Measurements from ENCODE around the gene UAP1. TPM values are rescaled to one million over a fixed set of nuclear protein-coding genes. Genes with fewer than 3 reads are reported as not detected.
A peak's percentile ranks its signal among the peaks of the same experiment; 100 is the strongest.

Gene UAP1
- polyA plus RNA-seq, 1 donor from 2014 or later: 40.1 TPM

DNA sequence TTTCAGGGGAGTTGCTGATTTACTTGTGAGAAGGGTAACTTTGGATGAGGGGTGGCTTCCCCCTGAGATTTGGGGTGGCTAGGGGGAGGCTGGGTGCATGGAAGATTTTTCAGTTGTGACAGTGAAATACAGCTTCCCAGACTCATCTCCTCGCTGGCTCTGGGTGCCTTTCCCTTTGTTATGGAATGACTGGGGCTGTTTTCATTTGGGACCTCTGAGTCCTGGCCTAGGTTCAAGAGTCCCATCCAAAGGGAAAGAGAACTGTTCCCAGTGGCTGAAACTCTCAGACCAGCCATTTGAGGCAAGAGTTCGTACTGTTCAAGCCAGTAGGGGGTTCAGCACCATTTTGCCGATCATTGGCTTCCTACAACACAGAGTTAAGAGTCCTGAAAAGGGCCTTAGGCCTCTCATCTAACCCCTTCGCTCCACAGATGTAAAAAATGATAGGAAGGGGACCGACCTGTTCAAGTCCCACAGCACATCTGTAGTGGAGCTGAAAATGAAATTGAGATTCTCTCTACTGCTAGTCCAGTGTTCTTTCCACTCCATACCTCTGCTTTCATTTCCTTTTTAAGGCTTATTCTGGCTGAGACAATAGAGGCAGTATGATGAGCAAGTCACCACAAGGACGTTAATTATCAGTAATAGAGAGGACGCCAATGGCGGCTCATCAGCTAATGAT, 71.7 kb downstream of the UAP1 start:
- Histone ChIP-seq H3K9ac (ENCODE audit: low read length) (no peak overlapping the region), H3K36me3 (ENCODE audit: insufficient read depth, low read length) (no peaks in the 10 kb centered on the region), H3F3A (ENCODE audit: insufficient read depth, low read length, poor library complexity, severe bottlenecking) (no peaks in the 10 kb centered on the region), H3K4me3 (ENCODE audit: low read length) (no peak overlapping the region), H3K9me2 (ENCODE audit: insufficient read depth, low read length) (no peaks in the 10 kb centered on the region), H2AFZ (ENCODE audit: low read depth, low read length) (no peak overlapping the region), H3K27me3 (ENCODE audit: insufficient read depth, low read depth, low read length) (no peaks in the 10 kb centered on the region), H3K27ac (ENCODE audit: low read length) (peak overlapping the region; percentile 60), H3K9me3 (ENCODE audit: low read length) (no peaks in the 10 kb centered on the region), H4K20me1 (ENCODE audit: insufficient read depth) (no peaks in the 10 kb centered on the region), H3K4me2 (ENCODE audit: low read length) (no peak overlapping the region), H3K79me2 (replicated peaks; ENCODE audit: insufficient read depth, low read length) (no peaks in the 10 kb centered on the region)
- TF ChIP-seq, protein P1, sequence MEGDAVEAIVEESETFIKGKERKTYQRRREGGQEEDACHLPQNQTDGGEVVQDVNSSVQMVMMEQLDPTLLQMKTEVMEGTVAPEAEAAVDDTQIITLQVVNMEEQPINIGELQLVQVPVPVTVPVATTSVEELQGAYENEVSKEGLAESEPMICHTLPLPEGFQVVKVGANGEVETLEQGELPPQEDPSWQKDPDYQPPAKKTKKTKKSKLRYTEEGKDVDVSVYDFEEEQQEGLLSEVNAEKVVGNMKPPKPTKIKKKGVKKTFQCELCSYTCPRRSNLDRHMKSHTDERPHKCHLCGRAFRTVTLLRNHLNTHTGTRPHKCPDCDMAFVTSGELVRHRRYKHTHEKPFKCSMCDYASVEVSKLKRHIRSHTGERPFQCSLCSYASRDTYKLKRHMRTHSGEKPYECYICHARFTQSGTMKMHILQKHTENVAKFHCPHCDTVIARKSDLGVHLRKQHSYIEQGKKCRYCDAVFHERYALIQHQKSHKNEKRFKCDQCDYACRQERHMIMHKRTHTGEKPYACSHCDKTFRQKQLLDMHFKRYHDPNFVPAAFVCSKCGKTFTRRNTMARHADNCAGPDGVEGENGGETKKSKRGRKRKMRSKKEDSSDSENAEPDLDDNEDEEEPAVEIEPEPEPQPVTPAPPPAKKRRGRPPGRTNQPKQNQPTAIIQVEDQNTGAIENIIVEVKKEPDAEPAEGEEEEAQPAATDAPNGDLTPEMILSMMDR (IDR thresholded peaks at IDR 0.05; ENCODE audit: poor library complexity, severe bottlenecking): no peak
- TF ChIP-seq EP300 (conservative IDR thresholded peaks at IDR 0.05; ENCODE audit: poor library complexity, severe bottlenecking): no peak
- TF ChIP-seq TAF1 (IDR thresholded peaks at IDR 0.05; ENCODE audit: low read depth): no peak
- TF ChIP-seq POLR2AphosphoS5 (IDR thresholded peaks at IDR 0.05): no peak
- TF ChIP-seq MXI1 (conservative IDR thresholded peaks at IDR 0.05; ENCODE audit: poor library complexity, severe bottlenecking): no peak
- no peak for TF ChIP-seq EZH2 (IDR thresholded peaks at IDR 0.05; ENCODE audit: borderline replicate concordance, insufficient read depth, low read length, poor library complexity, severe bottlenecking)

DNA sequence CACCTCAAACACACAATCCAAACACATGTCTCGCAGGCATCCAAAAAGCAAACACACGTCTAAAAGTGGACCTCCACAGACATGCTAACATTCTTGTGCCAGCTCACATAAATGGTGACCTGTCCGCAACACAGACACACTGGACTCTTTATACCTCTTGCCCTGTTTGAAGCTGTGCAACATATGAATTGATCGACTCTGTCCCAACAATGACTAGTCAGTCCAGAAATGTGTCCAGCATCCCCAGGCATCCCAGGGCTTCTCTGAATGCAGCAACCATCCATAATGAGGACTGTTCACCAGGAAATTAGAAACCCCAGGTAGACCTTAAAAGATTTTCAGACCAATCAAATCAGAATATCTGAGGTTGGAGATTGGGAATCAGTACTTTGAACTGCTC, 73.9 kb downstream of the UAP1 start:
- Histone ChIP-seq H3F3A (ENCODE audit: insufficient read depth, low read length, poor library complexity, severe bottlenecking) (no peaks in the 10 kb centered on the region), H4K20me1 (ENCODE audit: insufficient read depth) (no peaks in the 10 kb centered on the region), H3K4me2 (ENCODE audit: low read length) (no peak overlapping the region), H3K27me3 (ENCODE audit: insufficient read depth, low read depth, low read length) (no peaks in the 10 kb centered on the region), H3K4me3 (ENCODE audit: low read length) (no peak overlapping the region), H3K9me2 (ENCODE audit: insufficient read depth, low read length) (no peaks in the 10 kb centered on the region), H2AFZ (ENCODE audit: low read depth, low read length) (no peak overlapping the region), H3K79me2 (replicated peaks; ENCODE audit: insufficient read depth, low read length) (no peaks in the 10 kb centered on the region), H3K9ac (ENCODE audit: low read length) (no peak overlapping the region), H3K36me3 (ENCODE audit: insufficient read depth, low read length) (no peaks in the 10 kb centered on the region), H3K27ac (ENCODE audit: low read length) (no peak overlapping the region), H3K9me3 (ENCODE audit: low read length) (no peaks in the 10 kb centered on the region)
- no peak for TF ChIP-seq RAD21 (conservative IDR thresholded peaks at IDR 0.05)
- TF ChIP-seq SMC3 (conservative IDR thresholded peaks at IDR 0.05; ENCODE audit: poor library complexity): no peak
- TF ChIP-seq POLR2AphosphoS5 (IDR thresholded peaks at IDR 0.05): no peak
- no peak for TF ChIP-seq EZH2 (IDR thresholded peaks at IDR 0.05; ENCODE audit: borderline replicate concordance, insufficient read depth, low read length, poor library complexity, severe bottlenecking)
- TF ChIP-seq MXI1 (conservative IDR thresholded peaks at IDR 0.05; ENCODE audit: poor library complexity, severe bottlenecking): no peak
- no peak for TF ChIP-seq EP300 (conservative IDR thresholded peaks at IDR 0.05; ENCODE audit: poor library complexity, severe bottlenecking)
- TF ChIP-seq, protein P2, sequence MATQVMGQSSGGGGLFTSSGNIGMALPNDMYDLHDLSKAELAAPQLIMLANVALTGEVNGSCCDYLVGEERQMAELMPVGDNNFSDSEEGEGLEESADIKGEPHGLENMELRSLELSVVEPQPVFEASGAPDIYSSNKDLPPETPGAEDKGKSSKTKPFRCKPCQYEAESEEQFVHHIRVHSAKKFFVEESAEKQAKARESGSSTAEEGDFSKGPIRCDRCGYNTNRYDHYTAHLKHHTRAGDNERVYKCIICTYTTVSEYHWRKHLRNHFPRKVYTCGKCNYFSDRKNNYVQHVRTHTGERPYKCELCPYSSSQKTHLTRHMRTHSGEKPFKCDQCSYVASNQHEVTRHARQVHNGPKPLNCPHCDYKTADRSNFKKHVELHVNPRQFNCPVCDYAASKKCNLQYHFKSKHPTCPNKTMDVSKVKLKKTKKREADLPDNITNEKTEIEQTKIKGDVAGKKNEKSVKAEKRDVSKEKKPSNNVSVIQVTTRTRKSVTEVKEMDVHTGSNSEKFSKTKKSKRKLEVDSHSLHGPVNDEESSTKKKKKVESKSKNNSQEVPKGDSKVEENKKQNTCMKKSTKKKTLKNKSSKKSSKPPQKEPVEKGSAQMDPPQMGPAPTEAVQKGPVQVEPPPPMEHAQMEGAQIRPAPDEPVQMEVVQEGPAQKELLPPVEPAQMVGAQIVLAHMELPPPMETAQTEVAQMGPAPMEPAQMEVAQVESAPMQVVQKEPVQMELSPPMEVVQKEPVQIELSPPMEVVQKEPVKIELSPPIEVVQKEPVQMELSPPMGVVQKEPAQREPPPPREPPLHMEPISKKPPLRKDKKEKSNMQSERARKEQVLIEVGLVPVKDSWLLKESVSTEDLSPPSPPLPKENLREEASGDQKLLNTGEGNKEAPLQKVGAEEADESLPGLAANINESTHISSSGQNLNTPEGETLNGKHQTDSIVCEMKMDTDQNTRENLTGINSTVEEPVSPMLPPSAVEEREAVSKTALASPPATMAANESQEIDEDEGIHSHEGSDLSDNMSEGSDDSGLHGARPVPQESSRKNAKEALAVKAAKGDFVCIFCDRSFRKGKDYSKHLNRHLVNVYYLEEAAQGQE (IDR thresholded peaks at IDR 0.05; ENCODE audit: borderline replicate concordance): no peak
- TF ChIP-seq, protein P1 (IDR thresholded peaks at IDR 0.05; ENCODE audit: poor library complexity, severe bottlenecking): no peak
- no peak for TF ChIP-seq TAF1 (IDR thresholded peaks at IDR 0.05; ENCODE audit: low read depth)
